GM21390 (cell line): ENCODE data around the gene RGS9BP.
"Not testable (repeated sequence)": the region's sequence is repeated elsewhere in the genome, so short reads cannot be mapped to it uniquely, and the experiment has no call there.

ENCODE experiments used
- ATAC-seq: cut with Tn5 transposase; IDR thresholded peaks from one replicate; pipeline ENCODE4 v1.9.1; 2021; ENCODE audit not compliant: unreplicated experiment

Gene RGS9BP

DNA sequence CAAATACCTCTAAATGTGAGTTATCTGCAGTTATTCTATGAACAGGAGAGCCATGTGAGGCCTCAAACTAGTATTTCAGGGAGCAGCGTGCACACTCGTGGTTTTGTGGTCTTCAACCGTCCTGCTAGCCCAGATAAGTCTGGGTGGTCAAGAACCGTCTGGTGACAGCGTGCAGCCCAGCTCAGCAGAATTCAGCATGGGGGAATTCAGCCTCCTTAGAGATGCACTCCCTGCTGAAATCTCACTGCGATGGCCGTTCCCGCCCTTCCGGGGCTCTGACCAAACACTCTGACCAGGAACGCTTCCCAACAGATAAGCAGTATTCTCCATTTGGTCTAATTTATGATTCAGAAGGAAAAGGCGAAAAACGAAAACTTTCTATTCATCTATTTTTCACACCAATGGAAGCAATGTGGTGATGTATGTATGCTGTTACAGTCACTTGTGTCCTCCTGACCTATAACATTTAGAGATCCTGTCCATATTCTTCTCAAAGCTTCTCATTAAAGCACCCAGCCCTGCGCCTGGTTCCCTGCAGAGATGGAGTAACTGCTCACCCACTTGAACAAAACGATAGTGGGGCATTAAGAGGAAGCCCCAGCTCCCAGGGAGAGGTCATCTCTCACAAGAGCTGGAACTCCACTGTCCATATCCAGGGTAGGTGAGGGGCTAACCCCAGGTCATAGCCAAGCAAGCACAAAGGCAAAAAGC, 3.6 kb upstream of the RGS9BP start:
- ATAC-seq: no peak

GRCh38 chr19:32672841-32673240, 2.8 kb upstream of the RGS9BP start:
- ATAC-seq: no peak

GRCh38 chr19:32673573-32673972, 2.1 kb upstream of the RGS9BP start:
- ATAC-seq: no peak

- peak; percentile 7 for ATAC-seq
These were observed 1.3 kb upstream of the RGS9BP start for GRCh38 chr19:32674153-32674930.

GRCh38 chr19:32674931-32675719, 523 bp upstream of the RGS9BP start, which contains the start of gene ANKRD27:
Gene ANKRD27, minus strand, starts transcription at chr19:32675180. Its CDS starts 16,165 bp downstream, at chr19:32659015.
- ATAC-seq: peak; percentile 93

GRCh38 chr19:32676186-32676894, 692 bp downstream of the RGS9BP start:
- no peak for ATAC-seq

DNA sequence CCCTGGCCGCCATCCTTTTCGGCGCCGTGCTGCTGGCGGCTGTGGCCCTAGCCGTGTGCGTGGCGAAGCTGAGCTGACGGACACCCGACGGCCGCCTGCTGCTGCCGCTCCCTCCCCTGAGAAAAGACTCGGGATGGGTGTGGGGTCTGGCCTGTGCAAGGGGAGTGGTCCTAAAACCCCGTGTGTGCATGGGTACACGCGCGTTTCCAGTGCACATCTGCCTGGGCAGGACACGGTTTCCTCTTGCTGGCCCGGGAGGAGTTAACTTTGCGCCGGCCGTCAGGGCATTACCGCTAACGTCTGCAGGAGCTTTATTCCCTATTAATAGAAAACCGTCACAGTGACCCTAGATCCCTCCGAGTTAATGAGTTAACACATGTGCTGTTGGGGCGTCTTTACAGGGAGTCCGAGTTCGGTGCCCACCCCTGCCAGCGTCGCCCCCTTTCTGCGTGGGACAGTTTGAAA, 1.3 kb downstream of the RGS9BP start:
- no peak for ATAC-seq

DNA sequence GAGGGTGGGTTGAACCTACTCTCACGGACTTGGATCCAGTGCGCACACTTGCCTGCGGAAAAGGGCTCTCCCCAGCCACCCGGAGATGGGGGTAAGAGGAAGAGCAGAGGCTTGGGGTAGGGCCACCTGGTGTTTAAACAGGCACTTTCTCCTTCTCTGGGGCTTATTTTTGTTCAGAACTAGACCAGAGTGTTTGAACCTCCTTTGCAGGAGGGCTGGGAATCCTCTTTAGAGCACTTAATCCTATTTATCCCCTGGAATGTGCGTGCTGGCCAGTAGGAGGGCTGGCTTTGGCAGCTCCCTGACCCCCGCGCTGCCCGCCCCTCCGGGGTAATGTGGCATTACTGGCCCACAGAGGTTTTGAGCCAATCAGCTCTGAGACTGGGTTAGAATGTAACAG, 2.0 kb downstream of the RGS9BP start:
- ATAC-seq: no peak

DNA sequence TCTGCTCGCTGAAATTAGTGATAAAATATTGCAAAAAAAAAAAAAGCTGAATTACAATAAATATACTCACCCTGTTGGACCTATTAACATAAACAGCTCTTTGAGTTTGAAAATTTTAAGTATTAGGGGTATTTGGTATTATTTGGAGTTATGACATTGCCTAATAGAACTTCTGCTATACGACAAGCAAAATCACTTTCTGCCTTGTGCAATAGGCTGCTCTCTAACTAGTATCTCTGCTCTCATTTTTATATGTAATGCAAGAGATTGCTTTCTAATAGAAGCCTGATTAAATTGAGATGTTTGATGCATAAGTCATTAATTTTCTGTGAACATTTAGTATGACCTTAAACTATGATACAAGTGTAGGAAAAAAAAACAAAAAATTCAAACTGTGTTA, 5.3 kb downstream of the RGS9BP start:
- ATAC-seq: no peak

DNA sequence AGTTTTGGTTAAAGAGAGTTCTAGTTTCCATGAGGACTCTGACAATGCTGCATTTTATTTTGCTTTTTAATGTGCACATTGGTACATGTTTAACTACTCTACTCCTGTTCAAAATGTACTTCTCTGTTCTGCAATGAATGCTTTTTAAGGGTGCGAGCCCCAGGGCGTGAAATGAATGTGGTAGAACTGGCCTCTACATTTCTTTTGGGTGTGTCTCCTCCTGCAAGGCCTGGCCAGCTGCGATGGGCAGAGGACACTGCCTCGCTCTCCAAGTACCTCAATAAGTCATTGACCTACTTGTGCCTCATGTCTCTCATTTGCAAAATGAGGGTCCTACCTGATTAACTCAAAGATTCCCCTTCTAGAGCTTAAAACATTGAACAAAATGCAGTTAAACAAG, 6.7 kb downstream of the RGS9BP start:
- no peak for ATAC-seq

- no peak for ATAC-seq
These were observed 11.3 kb downstream of the RGS9BP start for GRCh38 chr19:32686847-32687475.

DNA sequence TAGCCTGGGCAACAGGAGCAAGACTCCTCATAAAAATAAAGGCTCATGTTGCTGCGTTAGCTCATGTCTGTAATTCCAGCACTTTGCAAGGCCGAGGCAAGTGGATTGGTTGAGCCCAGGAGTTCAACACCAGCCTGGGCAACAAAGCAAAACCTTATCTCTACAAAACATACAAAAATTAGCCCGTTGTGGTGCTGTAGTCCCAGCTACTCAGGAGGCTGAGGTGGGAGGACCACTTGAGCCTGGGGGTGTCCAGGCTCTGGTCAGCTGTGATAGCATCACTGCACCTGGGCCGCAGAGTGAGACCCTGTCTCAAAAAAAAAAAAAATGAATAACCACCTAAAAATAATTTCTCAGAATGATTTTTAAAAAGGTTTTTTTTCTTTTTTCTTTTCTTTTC, 12.0 kb downstream of the RGS9BP start:
- no peak for ATAC-seq

DNA sequence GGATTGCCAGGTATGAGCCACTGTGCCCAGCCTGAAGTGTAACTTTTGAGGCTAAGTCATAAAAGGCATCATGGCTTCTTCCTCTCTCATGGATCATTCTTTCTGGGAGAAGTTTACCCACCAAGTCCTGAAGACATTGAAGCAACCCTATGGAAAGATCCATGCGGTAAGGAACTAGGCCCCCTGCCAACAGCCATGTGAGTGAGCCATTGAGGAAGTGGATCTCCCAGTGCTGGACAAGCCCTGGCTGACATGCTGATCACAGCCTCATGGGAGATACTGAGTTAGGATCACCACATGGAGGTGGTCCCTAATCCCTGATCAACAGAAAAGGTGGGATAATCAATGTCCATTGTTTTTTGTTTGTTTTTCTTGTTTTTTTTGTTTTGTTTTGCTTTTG, 12.7 kb downstream of the RGS9BP start:
- ATAC-seq: no peak

DNA sequence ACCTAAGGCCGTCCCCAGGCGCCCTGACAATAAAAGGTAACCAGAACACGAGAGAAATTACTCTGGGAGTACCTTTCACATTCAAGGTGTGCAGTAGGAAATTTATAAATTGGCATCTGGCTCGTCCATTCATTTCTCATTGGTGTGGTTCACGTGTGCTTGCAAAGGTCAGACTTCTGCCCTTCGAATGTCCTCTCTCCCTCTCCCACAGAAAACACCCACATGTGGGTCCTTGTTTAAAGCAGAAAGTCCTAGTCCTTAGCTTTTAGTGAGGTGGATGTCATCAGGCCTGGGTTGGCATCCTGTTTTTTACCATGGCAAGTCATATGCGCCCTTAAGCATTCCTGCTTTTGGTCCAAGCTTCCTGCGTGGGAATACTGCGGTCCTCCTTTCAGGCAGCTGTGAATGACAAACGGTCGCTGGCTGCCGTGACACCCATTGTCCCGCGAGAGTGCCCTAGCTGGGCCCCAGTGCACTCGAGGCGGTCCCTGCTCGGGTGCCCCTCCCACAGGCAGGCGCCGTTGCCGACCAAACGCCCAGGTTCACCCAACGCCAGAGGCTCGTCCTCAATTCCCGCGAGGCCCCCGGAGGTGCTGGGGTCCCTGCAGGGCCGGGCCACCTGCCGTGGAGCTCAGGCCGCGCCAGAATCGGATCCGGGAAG, 15.8 kb downstream of the RGS9BP start, which contains the start of gene NUDT19:
Gene NUDT19, plus strand, starts transcription at position 531 of the 661 bp plus-strand sequence. CDS start 140 bp downstream, outside the sequence.
- peak; percentile 91 for ATAC-seq

GRCh38 chr19:32691952-32692726, 16.5 kb downstream of the RGS9BP start:
- ATAC-seq: peak; percentile 52

GRCh38 chr19:32692727-32693061, 17.0 kb downstream of the RGS9BP start:
- no peak for ATAC-seq

- ATAC-seq: not testable (repeated sequence)
These were observed 17.8 kb downstream of the RGS9BP start for GRCh38 chr19:32693151-32694108.

DNA sequence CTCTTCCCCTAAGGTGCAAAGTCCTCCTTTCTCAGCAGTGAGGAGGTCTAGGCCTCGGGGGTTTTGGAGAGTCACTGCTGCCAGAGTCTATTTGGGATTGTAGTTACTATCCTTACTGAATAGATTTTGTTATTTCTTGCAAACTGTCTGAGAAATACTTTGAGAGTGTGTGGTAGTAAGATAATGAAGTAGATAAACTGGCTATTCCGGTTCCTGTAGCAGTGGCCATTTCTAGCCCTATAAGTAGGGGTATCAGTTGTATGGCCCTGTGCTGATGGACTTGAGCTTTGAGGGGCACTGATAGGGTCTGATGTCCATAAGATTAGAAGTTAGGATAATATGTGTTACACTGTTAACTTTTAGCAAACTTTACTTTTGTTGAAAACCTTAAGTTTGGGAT, 18.7 kb downstream of the RGS9BP start:
- not testable (repeated sequence) for ATAC-seq
